C4-2B (cell line): ENCODE data around the gene LRTM2.

Experiments used
- CTCF ChIP-seq: fragments of 450-650 bp; conservative IDR thresholded peaks from 2 replicates; pipeline ENCODE4 v1.5.1; 2017; ENCODE audit warnings: mild to moderate bottlenecking
- ZFX ChIP-seq: fragments of 450-650 bp; IDR thresholded peaks from 2 replicates; pipeline ENCODE4 v1.6.1; 2017

- TF ChIP-seq CTCF (no peak), ZFX (no peak)
Observed at GRCh38 chr12:1779783-1780182, 40.6 kb upstream of the LRTM2 start.
